HepG2 (cell line): ENCODE results near the gene UQCR10. TPM values are rescaled to one million over a fixed set of nuclear protein-coding genes. Genes with fewer than 3 reads are reported as not detected.

ENCODE experiments used
- AKAP8 ChIP-seq: sonication (generic); formaldehyde crosslinking; IDR thresholded peaks from 2 replicates; pipeline ENCODE4 v1.5.1; 2020; ENCODE audit warnings: mild to moderate bottlenecking, missing genetic modification reagents
- EP300 ChIP-seq, 3 experiments: sonication (generic) in 1 of 3; formaldehyde crosslinking in 1 of 3; IDR thresholded peaks; 2 replicates each; pipeline versions ENCODE4 v1.5.1 to v1.6.1; 2011 to 2020; ENCODE audit warnings: low read depth in 2 of 3, low read length in 2 of 3, borderline replicate concordance in 1 of 3, improper control_type of control experiment in 1 of 3, mild to moderate bottlenecking in 1 of 3, missing genetic modification reagents in 1 of 3, moderate library complexity in 1 of 3
- HOXA3 ChIP-seq: sonication (generic); formaldehyde crosslinking; IDR thresholded peaks from 2 replicates; pipeline ENCODE4 v1.5.0; 2020; ENCODE audit warnings: missing genetic modification reagents
- MIER3 ChIP-seq: IDR thresholded peaks from 2 replicates; pipeline ENCODE4 v1.6.1; 2016; ENCODE audit warnings: missing compliant biosample characterization, borderline replicate concordance
- NKX3-1 ChIP-seq: sonication (generic); formaldehyde crosslinking; IDR thresholded peaks from 2 replicates; pipeline ENCODE4 v1.5.0; 2020; ENCODE audit warnings: missing genetic modification reagents
- NR2F1 ChIP-seq, 2 experiments: fragments of 450-650 bp in 1 of 2; formaldehyde crosslinking in 1 of 2; IDR thresholded peaks; 2 replicates each; pipeline versions ENCODE4 v1.5.0 to v1.6.1; 2016 to 2020; ENCODE audit warnings: mild to moderate bottlenecking in 1 of 2, missing compliant biosample characterization in 1 of 2, missing genetic modification reagents in 1 of 2, moderate library complexity in 1 of 2
- SIX1 ChIP-seq: sonication (generic); formaldehyde crosslinking; IDR thresholded peaks from 2 replicates; pipeline ENCODE4 v1.4.0; 2020; ENCODE audit warnings: missing genetic modification reagents, borderline replicate concordance
- TCF7 ChIP-seq: sonication (generic); IDR thresholded peaks from 2 replicates; pipeline ENCODE4 v1.6.1; 2016; ENCODE audit warnings: antibody characterized with exemption, low read depth
- TEAD2 ChIP-seq: sonication (generic); formaldehyde crosslinking; IDR thresholded peaks from 2 replicates; pipeline ENCODE4 v1.9.0; 2021; ENCODE audit warnings: missing genetic modification reagents
- TMF1 ChIP-seq: sonication (generic); formaldehyde crosslinking; IDR thresholded peaks from 2 replicates; pipeline ENCODE4 v1.8.1; 2022; ENCODE audit warnings: low read depth, missing genetic modification reagents
- ZBTB7A ChIP-seq: sonication (generic); formaldehyde crosslinking; IDR thresholded peaks from 2 replicates; pipeline ENCODE4 v1.8.0; 2022; ENCODE audit warnings: mild to moderate bottlenecking, missing genetic modification reagents
- ZNF101 ChIP-seq: sonication (generic); formaldehyde crosslinking; IDR thresholded peaks from 2 replicates; pipeline ENCODE4 v1.4.0; 2020; ENCODE audit warnings: mild to moderate bottlenecking, low read depth, missing genetic modification reagents, borderline replicate concordance
- ZNF234 ChIP-seq: sonication (generic); formaldehyde crosslinking; conservative IDR thresholded peaks from 2 replicates; pipeline ENCODE4 v1.5.1; 2020; ENCODE audit warnings: mild to moderate bottlenecking, missing genetic modification reagents
- ZNF34 ChIP-seq: sonication (generic); formaldehyde crosslinking; IDR thresholded peaks from 2 replicates; pipeline ENCODE4 v1.4.0; 2020; ENCODE audit warnings: mild to moderate bottlenecking, missing genetic modification reagents, borderline replicate concordance
- ZNF430 ChIP-seq: sonication (generic); formaldehyde crosslinking; IDR thresholded peaks from 2 replicates; pipeline ENCODE4 v1.9.0; 2021; ENCODE audit warnings: mild to moderate bottlenecking, missing genetic modification reagents
- ZNF484 ChIP-seq: sonication (generic); formaldehyde crosslinking; IDR thresholded peaks from 2 replicates; pipeline ENCODE4 v1.5.1; 2020; ENCODE audit warnings: mild to moderate bottlenecking, low read depth, missing genetic modification reagents, borderline replicate concordance
- ZNF530 ChIP-seq: sonication (generic); formaldehyde crosslinking; IDR thresholded peaks from 2 replicates; pipeline ENCODE4 v1.5.0; 2020; ENCODE audit warnings: low read depth, mild to moderate bottlenecking, missing genetic modification reagents
- ZNF652 ChIP-seq: IDR thresholded peaks from 2 replicates; pipeline ENCODE4 v1.6.1; 2016; ENCODE audit warnings: low read depth, borderline replicate concordance
- ZNF747 ChIP-seq: sonication (generic); formaldehyde crosslinking; IDR thresholded peaks from 2 replicates; pipeline ENCODE4 v1.8.1; 2023; ENCODE audit warnings: missing genetic modification reagents, mild to moderate bottlenecking, borderline replicate concordance
- ZSCAN9 ChIP-seq: IDR thresholded peaks from 2 replicates; pipeline ENCODE4 v1.6.1; 2016; ENCODE audit warnings: borderline replicate concordance
- polyA plus RNA-seq, 8 experiments: library from polyadenylated mRNA; depleted of rRNA in 3 of 8; stranded (reverse) in 7 of 8; unstranded in 1 of 8; fragments of >200 nt; fragmentation: Illumina TruSeq in 4 of 8; extraction: Trizol in 4 of 8; gene quantifications; 2 replicates each; pipeline versions ENCODE4 v1.2.1 to v1.2.3, GENCODE V29; 2011 to 2016; ENCODE audit warnings: low read depth in 4 of 8, missing spikeins in 1 of 8, mixed read lengths in 1 of 8; ENCODE audit not compliant: insufficient read depth in 1 of 8
- total RNA-seq, 5 experiments: library from RNA; depleted of rRNA; stranded (reverse); fragments of >200 nt; fragmentation: Illumina TruSeq; extraction: Trizol; gene quantifications; 2 replicates each; pipeline ENCODE4 v1.2.3, GENCODE V29; 2016; ENCODE audit warnings: low read depth in 1 of 5
- TF ChIP-seq, protein P1 (sequence below): sonication (generic); formaldehyde crosslinking; IDR thresholded peaks from 2 replicates; pipeline ENCODE4 v1.4.0; 2020; ENCODE audit warnings: missing genetic modification reagents
- TF ChIP-seq, protein P2 (sequence below): sonication (generic); formaldehyde crosslinking; IDR thresholded peaks from 2 replicates; pipeline ENCODE4 v1.8.0; 2022; ENCODE audit warnings: missing genetic modification reagents, mild to moderate bottlenecking, borderline replicate concordance
- TF ChIP-seq, protein P3 (sequence below): sonication (generic); formaldehyde crosslinking; IDR thresholded peaks from 2 replicates; pipeline ENCODE4 v1.5.1; 2020; ENCODE audit warnings: mild to moderate bottlenecking, missing genetic modification reagents
- TF ChIP-seq, protein P4 (sequence below): sonication (generic); formaldehyde crosslinking; IDR thresholded peaks from 2 replicates; pipeline ENCODE4 v1.4.0; 2020; ENCODE audit warnings: mild to moderate bottlenecking, missing genetic modification reagents
- TF ChIP-seq, protein P5 (sequence below): sonication (generic); formaldehyde crosslinking; IDR thresholded peaks from 2 replicates; pipeline ENCODE4 v1.5.0; 2020; ENCODE audit warnings: missing genetic modification reagents, mild to moderate bottlenecking, borderline replicate concordance

The UQCR10 gene
- total and polyA plus RNA-seq, 2 of the 13 experiments (the other 11 are each of a cell fraction or from before 2014, with no cell fraction given): 225 to 232 TPM

DNA sequence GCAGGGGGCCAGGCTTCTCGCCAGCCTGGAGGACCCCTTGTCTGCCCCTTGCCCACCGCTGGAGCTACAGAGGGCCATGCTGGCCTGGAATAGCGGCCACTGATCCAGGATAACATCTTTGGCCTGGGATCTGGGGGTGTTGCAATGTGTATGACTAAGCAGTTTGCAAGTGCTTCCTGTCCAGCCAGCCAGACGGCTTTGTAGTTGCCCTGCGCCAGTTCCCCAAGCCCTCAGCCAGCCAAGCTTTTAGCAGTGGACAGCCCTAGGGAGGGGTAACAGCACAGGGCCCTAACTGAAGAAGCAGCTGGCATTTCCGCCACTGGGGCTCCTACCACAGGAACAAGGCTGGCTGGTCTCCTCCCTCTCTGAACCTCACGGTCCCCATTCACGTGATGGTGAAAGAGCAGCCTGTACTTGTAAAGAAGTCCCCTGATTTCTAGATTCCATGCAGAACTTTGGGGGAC, 32.1 kb downstream of the UQCR10 start (continued):
- TF ChIP-seq MIER3 (CRISPR knock-in tag) (peak; percentile 61; the same call in 1 of the 2 replicates), NKX3-1 (CRISPR knock-in tag) (no peak), ZNF234 (CRISPR knock-in tag) (no peak), TEAD2 (CRISPR knock-in tag) (no peak), TMF1 (CRISPR knock-in tag) (no peak), NR2F1 (CRISPR knock-in tag; IDR thresholded peaks at IDR 0.05) (no peak), ZNF530 (CRISPR knock-in tag) (no peak), ZNF652 (CRISPR knock-in tag) (no peak), ZNF101 (CRISPR knock-in tag) (no peak), SIX1 (CRISPR knock-in tag) (no peak), AKAP8 (no peak), TCF7 (peak; percentile 51; the same call in 1 of the 2 replicates), HOXA3 (peak; percentile 47), ZSCAN9 (CRISPR knock-in tag) (peak; percentile 75; the same call in 1 of the 2 replicates), ZNF430 (CRISPR knock-in tag) (no peak), EP300 (IDR thresholded peaks at IDR 0.05; ENCODE audit: low read depth in 2 of 2, low read length in 2 of 2) (peak; percentile 22 to 68; a peak in 2 of 4 replicates), EP300 (CRISPR knock-in tag; IDR thresholded peaks at IDR 0.05; ENCODE audit: borderline replicate concordance) (peak; percentile 79), ZNF484 (CRISPR knock-in tag) (peak; percentile 98; the same call in 1 of the 2 replicates), ZBTB7A (CRISPR knock-in tag) (no peak), ZNF34 (CRISPR knock-in tag) (no peak), ZNF747 (CRISPR knock-in tag) (no peak; the same call in 1 of the 2 replicates)
- TF ChIP-seq, protein P1, sequence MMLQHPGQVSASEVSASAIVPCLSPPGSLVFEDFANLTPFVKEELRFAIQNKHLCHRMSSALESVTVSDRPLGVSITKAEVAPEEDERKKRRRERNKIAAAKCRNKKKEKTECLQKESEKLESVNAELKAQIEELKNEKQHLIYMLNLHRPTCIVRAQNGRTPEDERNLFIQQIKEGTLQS (CRISPR knock-in tag): peak; percentile 72; the same call in 1 of the 2 replicates
- TF ChIP-seq, protein P2, sequence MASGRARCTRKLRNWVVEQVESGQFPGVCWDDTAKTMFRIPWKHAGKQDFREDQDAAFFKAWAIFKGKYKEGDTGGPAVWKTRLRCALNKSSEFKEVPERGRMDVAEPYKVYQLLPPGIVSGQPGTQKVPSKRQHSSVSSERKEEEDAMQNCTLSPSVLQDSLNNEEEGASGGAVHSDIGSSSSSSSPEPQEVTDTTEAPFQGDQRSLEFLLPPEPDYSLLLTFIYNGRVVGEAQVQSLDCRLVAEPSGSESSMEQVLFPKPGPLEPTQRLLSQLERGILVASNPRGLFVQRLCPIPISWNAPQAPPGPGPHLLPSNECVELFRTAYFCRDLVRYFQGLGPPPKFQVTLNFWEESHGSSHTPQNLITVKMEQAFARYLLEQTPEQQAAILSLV: no peak
- TF ChIP-seq, protein P3, sequence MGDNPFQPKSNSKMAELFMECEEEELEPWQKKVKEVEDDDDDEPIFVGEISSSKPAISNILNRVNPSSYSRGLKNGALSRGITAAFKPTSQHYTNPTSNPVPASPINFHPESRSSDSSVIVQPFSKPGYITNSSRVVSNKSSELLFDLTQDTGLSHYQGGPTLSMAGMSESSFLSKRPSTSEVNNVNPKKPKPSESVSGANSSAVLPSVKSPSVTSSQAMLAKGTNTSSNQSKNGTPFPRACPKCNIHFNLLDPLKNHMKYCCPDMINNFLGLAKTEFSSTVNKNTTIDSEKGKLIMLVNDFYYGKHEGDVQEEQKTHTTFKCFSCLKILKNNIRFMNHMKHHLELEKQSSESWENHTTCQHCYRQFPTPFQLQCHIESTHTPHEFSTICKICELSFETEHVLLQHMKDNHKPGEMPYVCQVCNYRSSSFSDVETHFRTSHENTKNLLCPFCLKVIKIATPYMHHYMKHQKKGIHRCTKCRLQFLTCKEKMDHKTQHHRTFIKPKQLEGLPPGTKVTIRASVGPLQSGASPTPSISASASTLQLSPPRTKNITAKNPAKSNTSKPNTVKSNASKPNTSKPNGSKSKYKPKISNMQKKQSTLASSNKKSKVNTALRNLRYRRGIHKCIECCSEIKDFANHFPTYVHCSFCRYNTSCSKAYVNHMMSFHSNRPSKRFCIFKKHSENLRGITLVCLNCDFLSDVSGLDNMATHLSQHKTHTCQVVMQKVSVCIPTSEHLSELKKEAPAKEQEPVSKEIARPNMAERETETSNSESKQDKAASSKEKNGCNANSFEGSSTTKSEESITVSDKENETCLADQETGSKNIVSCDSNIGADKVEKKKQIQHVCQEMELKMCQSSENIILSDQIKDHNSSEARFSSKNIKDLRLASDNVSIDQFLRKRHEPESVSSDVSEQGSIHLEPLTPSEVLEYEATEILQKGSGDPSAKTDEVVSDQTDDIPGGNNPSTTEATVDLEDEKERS (CRISPR knock-in tag): no peak
- TF ChIP-seq, protein P4, sequence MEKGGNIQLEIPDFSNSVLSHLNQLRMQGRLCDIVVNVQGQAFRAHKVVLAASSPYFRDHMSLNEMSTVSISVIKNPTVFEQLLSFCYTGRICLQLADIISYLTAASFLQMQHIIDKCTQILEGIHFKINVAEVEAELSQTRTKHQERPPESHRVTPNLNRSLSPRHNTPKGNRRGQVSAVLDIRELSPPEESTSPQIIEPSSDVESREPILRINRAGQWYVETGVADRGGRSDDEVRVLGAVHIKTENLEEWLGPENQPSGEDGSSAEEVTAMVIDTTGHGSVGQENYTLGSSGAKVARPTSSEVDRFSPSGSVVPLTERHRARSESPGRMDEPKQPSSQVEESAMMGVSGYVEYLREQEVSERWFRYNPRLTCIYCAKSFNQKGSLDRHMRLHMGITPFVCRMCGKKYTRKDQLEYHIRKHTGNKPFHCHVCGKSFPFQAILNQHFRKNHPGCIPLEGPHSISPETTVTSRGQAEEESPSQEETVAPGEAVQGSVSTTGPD: no peak
- TF ChIP-seq, protein P5, sequence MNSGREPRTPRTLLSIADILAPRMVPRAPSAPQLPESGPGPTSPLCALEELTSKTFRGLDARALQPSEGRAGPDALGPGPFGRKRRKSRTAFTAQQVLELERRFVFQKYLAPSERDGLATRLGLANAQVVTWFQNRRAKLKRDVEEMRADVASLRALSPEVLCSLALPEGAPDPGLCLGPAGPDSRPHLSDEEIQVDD: no peak
